HepG2 (cell line): Measurements from ENCODE around the gene XK. TPM values are rescaled to one million over a fixed set of nuclear protein-coding genes. Genes with fewer than 3 reads are reported as not detected.

ENCODE experiments used
- ATAC-seq: fragments of 200-7000 bp; cut with Tn5 transposase; 3 replicates; pipeline ENCODE4 v1.9.1; 2020; ENCODE audit warnings: mild to moderate bottlenecking, moderate library complexity
- BruUV-seq: library from RNA; stranded (reverse); fragments of 400-500 nt; replicated peaks from 2 replicates; lab custom pipeline; 2021; lab: Mats Ljungman, UMichigan
- CTCF ChIA-PET: fragments of 300-600 bp; formaldehyde crosslinking; extraction: SDS; loops from one replicate; lab custom pipeline; 2021; ENCODE audit warnings: low total read pairs, inconsistent platforms, low intra/inter-chr PET ratio; lab: Yijun Ruan, JAX
- POLR2A ChIA-PET: fragments of 350-600 bp; sonication (Branson Sonifier 250); formaldehyde crosslinking; loops from one replicate; lab custom pipeline; 2020; ENCODE audit warnings: antibody characterized with exemption, inconsistent platforms; lab: Yijun Ruan, JAX
- DNase-seq: peaks from one replicate; pipeline ENCODE4 v3.0.0-alpha.2; 2015; ENCODE audit warnings: low spot score
- FAIRE-seq: peaks from 3 replicates; lab custom pipeline; 2011; peaks lifted over from hg19 to GRCh38; lab: Jason Lieb, UNC
- H2AFZ ChIP-seq: one replicate; pipeline ENCODE4 v1.6.1; 2011; ENCODE audit warnings: low read length, inconsistent platforms
- H3K27ac ChIP-seq: fragments of 300-600 bp; 3 replicates; pipeline ENCODE4 v1.8.0; 2011; ENCODE audit warnings: mixed run types, mild to moderate bottlenecking, mixed read lengths, low read length, inconsistent platforms; ENCODE audit not compliant: insufficient read depth; ENCODE audit errors: extremely low read length
- H3K27me3 ChIP-seq, 2 experiments: fragments of 200-600 bp in 1 of 2; 2 replicates in 1 of 2; 3 replicates in 1 of 2; pipeline versions ENCODE4 v1.6.0 to v1.8.0; 2011; ENCODE audit warnings: low read length in 2 of 2, mild to moderate bottlenecking in 2 of 2, moderate library complexity in 2 of 2, inconsistent platforms in 1 of 2; ENCODE audit not compliant: insufficient read depth in 2 of 2, control insufficient read depth in 1 of 2
- H3K36me3 ChIP-seq, 2 experiments: fragments of 200-600 bp in 1 of 2; replicated peaks in 1 of 2; 2 replicates in 1 of 2; 3 replicates in 1 of 2; pipeline versions ENCODE4 v1.5.1 to v1.8.0; 2011; ENCODE audit warnings: low read length in 2 of 2, inconsistent platforms in 1 of 2; ENCODE audit not compliant: insufficient read depth in 2 of 2, control insufficient read depth in 1 of 2
- H3K4me1 ChIP-seq: 2 replicates; pipeline ENCODE4 v1.5.1; 2012; ENCODE audit warnings: low read length, inconsistent platforms; ENCODE audit not compliant: insufficient read depth
- H3K4me2 ChIP-seq: 2 replicates; pipeline ENCODE4 v1.6.0; 2011; ENCODE audit warnings: low read depth, low read length, inconsistent platforms
- H3K4me3 ChIP-seq, 3 experiments: fragments of 200-600 bp in 1 of 3; sonication (generic), shearing (Covaris generic) in 1 of 3; replicated peaks in 1 of 3; 2 replicates each; pipeline ENCODE4 v1.5.1; 2011 to 2016; ENCODE audit warnings: low read length in 3 of 3, inconsistent platforms in 2 of 3, low read depth in 2 of 3, mild to moderate bottlenecking in 2 of 3, control low read depth in 1 of 3, mixed read lengths in 1 of 3; ENCODE audit not compliant: insufficient read depth in 1 of 3
- H3K79me2 ChIP-seq: one replicate; pipeline ENCODE4 v1.6.1; 2011; ENCODE audit warnings: low read length, inconsistent platforms; ENCODE audit not compliant: insufficient read depth
- H3K9ac ChIP-seq: 2 replicates; pipeline ENCODE4 v1.6.0; 2011; ENCODE audit warnings: mild to moderate bottlenecking, low read depth, low read length, inconsistent platforms; ENCODE audit not compliant: insufficient read depth
- H3K9me3 ChIP-seq: 2 replicates; pipeline ENCODE4 v1.5.1; 2012; ENCODE audit warnings: mild to moderate bottlenecking, low read length
- H4K20me1 ChIP-seq: 2 replicates; pipeline ENCODE4 v1.6.0; 2011; ENCODE audit warnings: inconsistent platforms, mild to moderate bottlenecking, low read length, moderate library complexity; ENCODE audit not compliant: insufficient read depth
- CCAR2 ChIP-seq: fragments of 200-400 bp; formaldehyde crosslinking; optimal IDR thresholded peaks from 2 replicates; pipeline ENCODE3; 2018; ENCODE audit warnings: low read depth, mild to moderate bottlenecking, low read length, moderate library complexity
- FOXP4 ChIP-seq: sonication (generic); formaldehyde crosslinking; IDR thresholded peaks from 2 replicates; pipeline ENCODE4 v1.4.0; 2020; ENCODE audit warnings: missing genetic modification reagents
- GMEB2 ChIP-seq: IDR thresholded peaks from 2 replicates; pipeline ENCODE4 v1.6.1; 2016; ENCODE audit warnings: missing biosample characterization, missing genetic modification reagents, low read depth
- HNRNPL ChIP-seq: fragments of 200-400 bp; formaldehyde crosslinking; IDR thresholded peaks from 2 replicates; pipeline ENCODE4 v1.6.1; 2017; ENCODE audit warnings: mild to moderate bottlenecking, low read depth, low read length
- KLF9 ChIP-seq: IDR thresholded peaks from 2 replicates; pipeline ENCODE4 v1.6.1; 2016; ENCODE audit warnings: low read depth
- KMT2B ChIP-seq: IDR thresholded peaks from 2 replicates; pipeline ENCODE4 v1.6.1; 2016; ENCODE audit warnings: missing genetic modification reagents, missing compliant biosample characterization
- PLRG1 ChIP-seq: fragments of 450-650 bp; conservative IDR thresholded peaks from 2 replicates; pipeline ENCODE4 v1.6.1; 2016
- PTBP1 ChIP-seq: fragments of 200-400 bp; formaldehyde crosslinking; IDR thresholded peaks from 2 replicates; pipeline ENCODE4 v1.6.1; 2018; ENCODE audit warnings: low read length, low read depth; ENCODE audit not compliant: poor library complexity, severe bottlenecking
- RARG ChIP-seq: sonication (generic); formaldehyde crosslinking; IDR thresholded peaks from 2 replicates; pipeline ENCODE4 v1.4.0; 2020; ENCODE audit warnings: low read depth, mild to moderate bottlenecking, missing genetic modification reagents
- SP2 ChIP-seq: sonication (generic); formaldehyde crosslinking; IDR thresholded peaks from 2 replicates; pipeline ENCODE4 v1.5.1; 2020; ENCODE audit warnings: mild to moderate bottlenecking, missing genetic modification reagents
- SP5 ChIP-seq: IDR thresholded peaks from 2 replicates; pipeline ENCODE4 v1.6.1; 2016; ENCODE audit warnings: low read depth, borderline replicate concordance
- TBX2 ChIP-seq: sonication (generic); formaldehyde crosslinking; IDR thresholded peaks from 2 replicates; pipeline ENCODE4 v1.5.0; 2020; ENCODE audit warnings: missing genetic modification reagents, mild to moderate bottlenecking, borderline replicate concordance
- ZBTB7A ChIP-seq: sonication (generic); formaldehyde crosslinking; IDR thresholded peaks from 2 replicates; pipeline ENCODE4 v1.8.0; 2022; ENCODE audit warnings: mild to moderate bottlenecking, missing genetic modification reagents
- ZNF121 ChIP-seq: sonication (generic); formaldehyde crosslinking; IDR thresholded peaks from 2 replicates; pipeline ENCODE4 v1.5.0; 2020; ENCODE audit warnings: mild to moderate bottlenecking, missing genetic modification reagents
- ZNF225 ChIP-seq: sonication (generic); formaldehyde crosslinking; IDR thresholded peaks from 2 replicates; pipeline ENCODE4 v1.4.0; 2020; ENCODE audit warnings: mild to moderate bottlenecking, missing genetic modification reagents
- ZNF484 ChIP-seq: sonication (generic); formaldehyde crosslinking; IDR thresholded peaks from 2 replicates; pipeline ENCODE4 v1.5.1; 2020; ENCODE audit warnings: mild to moderate bottlenecking, low read depth, missing genetic modification reagents, borderline replicate concordance
- ZNF589 ChIP-seq: sonication (generic); formaldehyde crosslinking; conservative IDR thresholded peaks from 2 replicates; pipeline ENCODE4 v1.8.0; 2022; ENCODE audit warnings: mild to moderate bottlenecking, moderate library complexity, missing genetic modification reagents
- ZNF660 ChIP-seq: sonication (generic); formaldehyde crosslinking; IDR thresholded peaks from 2 replicates; pipeline ENCODE4 v1.5.1; 2020; ENCODE audit warnings: mild to moderate bottlenecking, low read depth, missing genetic modification reagents, borderline replicate concordance
- ZSCAN22 ChIP-seq: sonication (generic); formaldehyde crosslinking; IDR thresholded peaks from 2 replicates; pipeline ENCODE4 v1.4.0; 2020; ENCODE audit warnings: mild to moderate bottlenecking, missing genetic modification reagents
- in situ Hi-C: cut with HindIII; loops from 2 replicates; pipeline ENCODE4 v1.10.0; 2017; ENCODE audit warnings: low pct_unique_long_range_greater_than_20kb; ENCODE audit not compliant: extremely low pct_ligation_motif_present
- intact Hi-C: fragments of 100-400 bp; cut with micrococcal nuclease; formaldehyde crosslinking; loops from one replicate; pipeline ENCODE4 v1.10.0; 2022; ENCODE audit not compliant: unreplicated experiment
- polyA plus RNA-seq, 8 experiments: library from polyadenylated mRNA; depleted of rRNA in 3 of 8; stranded (reverse) in 7 of 8; unstranded in 1 of 8; fragments of >200 nt; fragmentation: Illumina TruSeq in 4 of 8; extraction: Trizol in 4 of 8; gene quantifications; 2 replicates each; pipeline versions ENCODE4 v1.2.1 to v1.2.3, GENCODE V29; 2011 to 2016; ENCODE audit warnings: low read depth in 4 of 8, missing spikeins in 1 of 8, mixed read lengths in 1 of 8; ENCODE audit not compliant: insufficient read depth in 1 of 8
- total RNA-seq, 5 experiments: library from RNA; depleted of rRNA; stranded (reverse); fragments of >200 nt; fragmentation: Illumina TruSeq; extraction: Trizol; gene quantifications; 2 replicates each; pipeline ENCODE4 v1.2.3, GENCODE V29; 2016; ENCODE audit warnings: low read depth in 1 of 5

XK gene
- total and polyA plus RNA-seq, 2 of the 13 experiments (the other 11 are each of a cell fraction or from before 2014, with no cell fraction given), result not detected

GRCh38 chrX:37666516-37666915 lies 19.1 kb upstream of the XK start:
- Histone ChIP-seq H3K27ac (no peak overlapping the region), H3K36me3 (no peaks in the 10 kb centered on the region), H3K79me2 (no peaks in the 10 kb centered on the region), H3K4me2 (no peak overlapping the region), H2AFZ (no peak overlapping the region), H3K27me3 (no peaks in the 10 kb centered on the region), H3K4me3 (no peak overlapping the region), H3K9ac (no peak overlapping the region), H3K4me1 (no peaks in the 10 kb centered on the region), H3K9me3 (no peaks in the 10 kb centered on the region), H4K20me1 (no peaks in the 10 kb centered on the region)
- ChIA-PET CTCF (no interaction called here), POLR2A (no interaction called here)
- in situ Hi-C loops, result no loop called here
- TF ChIP-seq ZBTB7A (CRISPR knock-in tag) (no peak), FOXP4 (CRISPR knock-in tag) (no peak), KMT2B (CRISPR knock-in tag) (no peak), PTBP1 (no peak), ZNF225 (no peak), GMEB2 (CRISPR knock-in tag) (no peak), SP5 (CRISPR knock-in tag) (no peak), RARG (CRISPR knock-in tag) (no peak), ZNF121 (CRISPR knock-in tag) (no peak), TBX2 (no peak), KLF9 (CRISPR knock-in tag) (no peak), PLRG1 (no peak), SP2 (no peak), ZNF589 (CRISPR knock-in tag) (no peak), HNRNPL (no peak), ZNF484 (CRISPR knock-in tag) (no peak), ZSCAN22 (no peak), CCAR2 (no peak), ZNF660 (no peak)
- intact Hi-C loops, result no loop called here
- FAIRE-seq (no peak), DNase-seq (no peak), ATAC-seq (no peak)
- no TSS peak for BruUV-seq
